ENCODE measurements around the gene PRR14.
A peak's percentile ranks its signal among the peaks of the same experiment; 100 is the strongest.
"Not testable (repeated sequence)": the region's sequence is repeated elsewhere in the genome, so short reads cannot be mapped to it uniquely, and the experiment has no call there.

PRR14 gene

DNA sequence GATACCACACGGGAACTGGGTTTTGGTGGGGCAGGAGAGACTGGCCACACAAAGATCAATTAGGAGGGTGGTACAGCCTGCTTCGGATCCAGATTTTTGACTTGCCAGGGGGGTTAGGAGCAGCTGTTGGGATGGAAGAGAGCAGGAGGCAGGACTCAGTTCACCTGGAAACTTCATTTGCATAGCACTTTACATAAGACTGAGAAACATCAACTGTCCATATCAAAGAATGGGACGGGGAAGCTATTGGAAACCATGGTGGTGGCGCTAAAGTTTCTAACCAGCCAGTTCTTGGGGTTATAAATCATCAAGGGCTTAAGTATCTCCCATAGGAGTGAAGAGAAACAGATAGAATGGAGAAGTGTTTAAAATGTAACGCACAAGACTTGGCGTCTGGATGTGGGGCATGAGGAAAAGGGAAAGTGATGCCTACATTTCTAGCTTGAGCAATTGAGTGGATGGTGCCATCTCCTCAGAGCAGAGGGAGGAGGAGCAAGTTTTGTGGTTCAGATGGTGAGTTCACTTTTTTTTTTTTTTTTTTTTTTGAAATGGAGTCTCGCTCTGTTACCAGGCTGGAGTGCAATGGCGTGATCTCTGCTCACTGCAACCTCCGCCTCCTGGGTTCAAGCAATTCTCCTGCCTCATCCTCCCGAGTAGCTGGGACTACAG is 41.8 kb downstream of the PRR14 start:
- no peak for DNase-seq (ENCODE audit: low read depth)

DNA sequence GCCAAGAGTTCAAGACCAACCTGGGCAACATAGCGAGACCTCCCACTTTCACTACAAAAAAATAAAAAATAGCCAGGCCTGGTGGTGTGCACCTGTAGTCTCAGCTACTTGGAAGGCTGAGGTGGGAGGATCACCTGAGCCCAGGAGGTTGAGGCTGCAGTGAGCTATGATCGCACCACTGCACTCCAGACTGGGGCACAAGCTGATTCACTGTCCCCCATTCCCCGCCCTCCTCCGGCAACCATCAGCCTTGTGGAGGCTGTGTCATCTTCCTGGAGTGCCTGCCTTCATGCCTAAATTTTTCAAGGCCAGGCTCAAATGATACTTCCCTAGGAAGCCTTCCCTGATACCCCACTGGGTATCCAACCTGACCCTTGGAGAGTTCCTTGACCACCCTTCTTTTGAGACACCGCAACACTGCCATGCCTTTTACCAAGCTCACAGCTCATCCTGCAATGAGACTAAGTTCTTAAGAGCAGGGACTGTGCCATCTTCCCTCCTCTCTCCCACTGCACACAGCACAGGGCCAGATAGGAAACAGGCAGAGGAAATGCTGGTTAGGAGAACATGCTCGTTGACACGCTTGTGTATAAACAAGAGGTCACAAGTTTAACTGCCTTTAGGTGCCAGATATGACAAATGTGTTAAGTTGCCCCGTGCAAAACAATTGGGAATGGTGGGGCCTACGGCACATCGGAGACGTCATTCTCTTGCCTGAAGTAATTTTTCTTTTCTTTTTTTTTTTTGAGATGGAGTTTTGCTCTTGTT is 44.4 kb downstream of the PRR14 start:
- DNase-seq (ENCODE audit: low read depth): no peak

DNA sequence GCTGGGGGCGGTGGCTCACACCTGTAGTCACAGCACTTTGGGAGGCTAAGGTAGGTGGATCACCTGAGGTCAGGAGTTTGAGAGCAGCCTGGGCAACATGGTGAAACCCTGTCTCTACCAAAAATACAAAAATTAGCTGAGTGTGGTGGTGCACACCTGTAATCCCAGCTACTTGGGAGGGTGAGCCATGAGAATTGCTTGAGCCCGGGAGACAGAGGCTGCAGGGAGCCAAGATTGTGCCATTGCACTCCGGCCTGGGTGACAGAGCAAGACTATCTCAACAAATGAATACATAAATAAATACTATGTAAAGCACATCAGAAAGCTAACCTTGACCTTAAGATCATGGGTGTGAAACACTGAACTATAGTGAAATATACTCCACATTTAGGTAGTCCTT is 45.9 kb downstream of the PRR14 start:
- DNase-seq (ENCODE audit: low read depth): not testable (repeated sequence)

DNA sequence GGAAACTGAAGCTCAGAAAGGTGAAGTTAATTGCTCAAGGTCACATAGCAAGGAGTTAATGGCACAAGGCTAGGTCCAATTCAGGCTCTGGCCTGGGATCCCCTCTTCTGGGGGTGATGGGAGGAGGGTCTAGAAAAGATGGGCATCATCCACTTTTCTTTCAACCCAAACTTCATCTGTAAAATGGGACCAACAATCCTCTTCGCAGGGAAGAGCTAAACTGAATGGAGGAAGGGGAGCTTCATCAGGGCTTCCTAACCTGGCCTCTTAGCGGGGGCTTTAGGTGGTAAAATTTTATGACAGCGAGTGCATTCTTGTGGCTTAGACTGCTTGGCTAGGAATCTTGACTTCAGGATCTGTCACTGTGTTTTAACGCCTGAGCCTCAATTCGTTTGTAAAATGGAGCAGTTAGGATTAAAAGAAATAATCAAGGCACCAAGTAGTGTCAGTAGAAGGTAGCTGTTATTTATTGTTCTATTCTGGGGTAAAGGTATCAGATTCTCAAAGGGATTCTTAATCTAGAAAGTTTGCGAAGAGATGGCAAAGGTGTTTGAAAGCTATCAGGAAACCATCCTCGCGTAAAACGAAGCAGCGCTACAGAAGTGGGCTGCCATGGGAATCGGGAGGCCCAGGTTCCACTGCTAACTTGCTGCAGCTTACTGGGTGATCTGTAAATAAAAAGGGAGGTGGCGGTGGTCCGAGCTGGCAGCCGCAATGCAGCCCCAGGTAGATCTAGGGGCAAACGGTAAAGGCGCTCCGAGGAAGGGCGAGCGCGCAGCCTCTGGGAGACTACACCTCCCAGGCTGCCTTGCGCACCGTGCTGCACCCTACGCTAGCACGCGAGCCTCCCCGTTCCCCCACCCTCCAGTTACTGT is 46.7 kb downstream of the PRR14 start:
- no peak for DNase-seq (ENCODE audit: low read depth)

DNA sequence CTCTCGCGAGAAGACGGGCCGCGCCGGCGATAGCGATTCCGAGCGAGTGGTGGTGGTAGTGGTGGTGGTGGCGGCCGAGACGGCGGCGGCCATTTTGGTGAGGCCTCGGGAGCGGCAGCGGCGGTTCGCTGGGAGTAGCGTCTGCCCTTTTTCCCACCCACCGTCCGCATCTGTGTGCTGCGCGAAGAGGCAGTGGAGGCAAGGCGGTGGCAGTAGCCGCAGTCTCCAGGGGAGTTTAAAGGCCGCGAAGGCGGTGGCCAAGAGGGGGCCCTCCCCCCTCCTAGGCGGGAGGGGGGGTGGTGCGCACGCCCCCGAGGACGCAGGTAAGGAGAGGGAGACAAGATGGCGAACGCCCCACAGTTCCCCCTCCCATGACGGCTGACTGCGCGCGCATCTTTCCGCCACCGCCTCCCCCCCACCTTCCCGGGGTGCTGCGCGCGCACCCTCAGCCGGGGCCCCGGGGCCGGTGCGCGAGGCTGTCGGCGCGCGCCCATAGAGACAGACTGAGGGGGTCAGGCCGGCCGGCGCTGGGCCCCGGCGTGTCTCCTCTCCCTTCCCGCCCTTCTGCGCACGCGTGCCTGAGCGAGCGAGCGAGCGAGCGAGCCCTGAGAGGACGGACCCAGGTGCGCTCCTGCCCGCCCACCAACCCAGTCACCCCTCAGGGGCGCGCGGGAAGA is 47.5 kb downstream of the PRR14 start:
- DNase-seq (ENCODE audit: low read depth): peak; percentile 98

DNA sequence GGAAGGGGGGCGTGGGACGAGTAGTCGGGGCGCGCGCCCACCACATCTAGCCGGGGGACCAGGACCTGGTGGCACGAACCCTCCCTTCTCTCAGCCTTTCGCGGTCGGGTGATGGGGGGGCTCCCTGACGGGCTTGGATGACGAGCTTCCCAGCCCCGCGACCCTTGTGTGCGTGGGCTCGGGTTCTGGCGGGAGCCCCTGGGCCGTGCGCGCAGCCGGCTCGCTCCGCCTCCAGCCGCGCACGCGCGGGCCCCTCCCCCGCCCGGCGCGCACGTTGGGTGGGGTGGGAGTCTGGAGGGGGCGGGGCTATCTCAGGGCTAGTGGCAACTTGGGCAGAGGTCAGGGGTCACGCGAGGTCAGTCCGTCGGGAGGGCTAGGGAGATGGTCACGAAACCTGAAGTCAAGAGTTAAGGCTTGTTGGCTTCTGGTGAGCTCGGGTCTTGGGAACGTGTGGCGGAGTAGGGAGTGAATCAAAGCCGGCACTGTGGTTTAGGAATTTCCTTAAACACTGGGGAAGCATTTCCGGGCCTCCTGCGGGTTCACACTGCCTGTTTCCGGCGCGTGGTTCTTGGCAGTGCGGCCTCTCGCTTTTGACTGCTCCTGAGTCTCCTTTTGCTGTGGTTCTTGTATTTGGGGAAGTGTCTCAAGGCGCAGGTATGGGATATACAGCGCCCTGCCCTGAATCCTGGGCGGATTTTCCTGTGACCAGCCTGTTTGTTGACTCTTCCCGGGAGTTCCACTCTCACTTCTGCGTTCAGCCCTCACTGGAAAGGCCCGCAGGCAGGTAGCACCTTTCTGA is 48.3 kb downstream of the PRR14 start, which contains the start of gene SRCAP:
Gene SRCAP (plus strand): TSS at position 356 of the 799 bp plus-strand sequence. CDS start 1,654 bp downstream, outside the sequence.
- DNase-seq (ENCODE audit: low read depth): peak; percentile 89

DNA sequence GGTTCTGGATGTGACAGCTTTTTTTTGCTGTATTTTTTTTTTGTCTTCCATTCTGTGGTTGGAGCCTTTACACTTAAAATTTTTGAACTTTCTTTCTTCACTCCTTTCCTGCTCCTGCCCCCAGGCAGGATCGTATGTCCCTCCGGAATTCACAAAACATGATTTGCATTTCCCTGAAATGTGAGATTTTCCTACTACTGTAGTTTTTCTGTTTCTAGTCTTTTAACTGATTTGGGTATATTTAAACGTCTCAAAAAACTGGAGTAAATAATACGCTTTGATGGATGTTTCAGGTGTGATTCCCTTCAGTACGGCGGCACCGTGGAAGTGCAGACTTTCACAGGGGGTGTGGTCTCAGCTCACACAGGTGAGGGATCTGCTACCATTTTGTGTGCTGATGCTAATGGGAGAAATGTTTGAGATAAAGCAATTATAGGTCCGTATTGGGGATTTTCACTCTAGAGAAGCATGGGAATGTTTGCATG is 48.9 kb downstream of the PRR14 start:
- DNase-seq (ENCODE audit: low read depth): no peak

- DNase-seq (ENCODE audit: low read depth): no peak
Observed at GRCh38 chr16:30700491-30700890, 49.7 kb downstream of the PRR14 start.

GRCh38 chr16:30700971-30701370 is 50.2 kb downstream of the PRR14 start:
- DNase-seq (ENCODE audit: low read depth): no peak

DNA sequence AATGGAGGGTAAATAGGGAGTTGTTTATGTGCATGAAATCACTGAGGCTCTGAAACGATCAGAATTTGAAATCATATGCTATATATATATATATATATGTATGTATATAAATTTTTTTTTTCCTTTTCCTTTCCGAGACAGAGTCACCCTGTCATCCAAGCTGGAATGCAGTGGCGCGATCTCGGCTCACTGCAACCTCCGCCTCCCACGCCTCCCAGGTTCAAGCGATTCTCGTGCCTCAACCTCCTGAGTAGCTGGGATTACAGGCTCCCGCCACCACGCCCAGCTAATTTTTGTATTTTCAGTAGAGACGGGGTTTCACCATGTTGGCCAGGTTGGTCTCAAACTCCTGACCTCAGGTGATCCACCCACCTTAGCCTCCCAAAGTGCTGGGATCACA is 52.3 kb downstream of the PRR14 start:
- DNase-seq (ENCODE audit: low read depth): not testable (repeated sequence)

GRCh38 chr16:30703971-30704370 is 53.2 kb downstream of the PRR14 start:
- no peak for DNase-seq (ENCODE audit: low read depth)
